Esophagus muscularis mucosa (tissue), 3 donors: ENCODE results near the gene CRISPLD2.

Source experiments
- CTCF ChIP-seq, 3 experiments: fragments of 200-600 bp in 2 of 3; fragments of 450-650 bp in 1 of 3; sonication (generic) in 2 of 3; IDR thresholded peaks; one replicate each; pipeline ENCODE4 v1.5.1; 2017 to 2019; ENCODE audit warnings: antibody characterized with exemption in 3 of 3, mild to moderate bottlenecking in 2 of 3, moderate library complexity in 1 of 3
- POLR2A ChIP-seq: fragments of 450-650 bp; IDR thresholded peaks from one replicate; pipeline ENCODE4 v1.6.1; 2017; ENCODE audit warnings: antibody characterized with exemption, moderate library complexity, mild to moderate bottlenecking, low read depth
- POLR2AphosphoS5 ChIP-seq, 2 donors: sonication (generic); formaldehyde crosslinking; IDR thresholded peaks; one replicate each; pipeline ENCODE4 v1.6.1; 2017; ENCODE audit warnings: antibody characterized with exemption in 2 of 2

DNA sequence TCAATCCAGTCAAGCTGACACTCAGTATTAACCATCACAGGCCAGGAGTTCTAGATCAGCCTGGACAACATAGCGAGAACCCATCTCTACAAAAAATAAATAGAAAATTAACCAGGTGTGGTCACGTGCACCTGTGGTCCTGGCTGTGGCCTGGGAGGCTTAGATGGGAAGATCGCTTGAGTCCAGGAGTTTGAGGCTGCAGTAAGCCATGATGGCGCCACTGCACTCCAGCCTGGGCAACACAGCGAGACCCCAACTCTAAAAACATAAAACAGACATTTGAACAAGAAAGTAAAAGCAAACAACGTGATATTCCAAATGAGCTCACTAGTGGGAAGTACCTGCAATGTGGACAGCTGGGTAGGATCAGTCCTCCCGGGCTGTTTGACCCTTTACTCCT lies 41.9 kb downstream of the CRISPLD2 start:
- TF ChIP-seq POLR2A (no peak), CTCF (IDR thresholded peaks at IDR 0.05) (no peak), POLR2AphosphoS5 (IDR thresholded peaks at IDR 0.05) (no peak)
